ENCODE measurements around the gene CIPC.

Gene CIPC

GRCh38 chr14:77097700-77098528 lies at the start of gene CIPC:
TSS of gene CIPC (plus strand) at chr14:77098258. CDS start at chr14:77105709, 7,451 bp downstream.
- in situ Hi-C loops (cut with MboI; ENCODE audit: low sequenced_read_pairs): no loop called here

- in situ Hi-C loops (cut with MboI; ENCODE audit: low sequenced_read_pairs): no loop called here
These were observed 46.9 kb upstream of the CIPC start for GRCh38 chr14:77051116-77051515.

GRCh38 chr14:77052281-77053044 lies 45.6 kb upstream of the CIPC start:
- in situ Hi-C loops (cut with MboI; ENCODE audit: low sequenced_read_pairs): no loop called here

- in situ Hi-C loops (cut with MboI; ENCODE audit: low sequenced_read_pairs): no loop called here
These were observed 44.8 kb upstream of the CIPC start for GRCh38 chr14:77053046-77053841.

- in situ Hi-C loops (cut with MboI; ENCODE audit: low sequenced_read_pairs): no loop called here
These were observed 42.8 kb upstream of the CIPC start for GRCh38 chr14:77055306-77055705.

- in situ Hi-C loops (cut with MboI; ENCODE audit: low sequenced_read_pairs): no loop called here
These were observed 42.1 kb upstream of the CIPC start for GRCh38 chr14:77055981-77056380.

GRCh38 chr14:77058117-77058516 lies 39.9 kb upstream of the CIPC start:
- in situ Hi-C loops (cut with MboI; ENCODE audit: low sequenced_read_pairs): no loop called here

- in situ Hi-C loops (cut with MboI; ENCODE audit: low sequenced_read_pairs): no loop called here
These were observed 39.3 kb upstream of the CIPC start for GRCh38 chr14:77058785-77059184.

- in situ Hi-C loops (cut with MboI; ENCODE audit: low sequenced_read_pairs): no loop called here
These were observed 38.7 kb upstream of the CIPC start for GRCh38 chr14:77059276-77059915.

GRCh38 chr14:77061630-77062257 lies 36.3 kb upstream of the CIPC start:
- in situ Hi-C loops (cut with MboI; ENCODE audit: low sequenced_read_pairs): loop anchor here (10.0 kb wide), 1 partner anchor 147 kb away; no protein-coding TSS in a partner anchor

- in situ Hi-C loops (cut with MboI; ENCODE audit: low sequenced_read_pairs): loop anchor here (10.0 kb wide), 1 partner anchor 147 kb away; no protein-coding TSS in a partner anchor
These were observed 35.8 kb upstream of the CIPC start for GRCh38 chr14:77062261-77062660.

GRCh38 chr14:77063571-77064171 lies 34.4 kb upstream of the CIPC start:
- in situ Hi-C loops (cut with MboI; ENCODE audit: low sequenced_read_pairs): loop anchor here (10.0 kb wide), 1 partner anchor 149 kb away; no protein-coding TSS in a partner anchor

- in situ Hi-C loops (cut with MboI; ENCODE audit: low sequenced_read_pairs): loop anchor here (10.0 kb wide), 1 partner anchor 150 kb away; no protein-coding TSS in a partner anchor
These were observed 33.4 kb upstream of the CIPC start for GRCh38 chr14:77064521-77065178.

- in situ Hi-C loops (cut with MboI; ENCODE audit: low sequenced_read_pairs): loop anchor here (10.0 kb wide), 1 partner anchor 151 kb away; no protein-coding TSS in a partner anchor
These were observed 32.0 kb upstream of the CIPC start for GRCh38 chr14:77065851-77066577.

GRCh38 chr14:77066578-77067172 lies 31.4 kb upstream of the CIPC start:
- in situ Hi-C loops (cut with MboI; ENCODE audit: low sequenced_read_pairs): loop anchor here (10.0 kb wide), 1 partner anchor 152 kb away; no protein-coding TSS in a partner anchor

GRCh38 chr14:77067632-77068516 lies 30.2 kb upstream of the CIPC start:
- in situ Hi-C loops (cut with MboI; ENCODE audit: low sequenced_read_pairs): loop anchor here (10.0 kb wide), 1 partner anchor 153 kb away; no protein-coding TSS in a partner anchor
